ENCODE measurements around the gene PCSK5.

Gene PCSK5

DNA sequence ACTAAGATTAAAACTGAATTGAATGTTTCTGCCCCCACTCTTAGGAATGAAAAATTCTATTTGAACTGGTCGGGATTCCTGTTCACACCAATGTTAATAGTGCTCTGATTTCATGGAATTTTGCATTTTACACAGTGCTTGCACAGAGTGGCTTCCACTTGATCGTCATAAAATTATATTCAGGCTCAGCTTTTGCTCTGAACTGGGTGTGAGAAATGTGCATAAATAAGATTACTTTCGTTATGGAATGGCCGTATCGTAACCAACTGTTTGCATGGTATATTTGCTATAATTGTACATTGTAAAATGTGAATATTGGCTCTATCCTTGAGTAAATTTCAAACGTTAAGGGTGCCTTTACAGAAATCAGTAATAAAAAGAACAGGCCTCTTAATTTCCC lies 262.9 kb downstream of the PCSK5 start:
- no peaks in the 10 kb centered on the region; the same call in 1 of the 2 replicates for H3K27me3 ChIP-seq (replicated peaks; ENCODE audit: control insufficient read depth, insufficient read depth, low read length)
- TF ChIP-seq, protein P1, sequence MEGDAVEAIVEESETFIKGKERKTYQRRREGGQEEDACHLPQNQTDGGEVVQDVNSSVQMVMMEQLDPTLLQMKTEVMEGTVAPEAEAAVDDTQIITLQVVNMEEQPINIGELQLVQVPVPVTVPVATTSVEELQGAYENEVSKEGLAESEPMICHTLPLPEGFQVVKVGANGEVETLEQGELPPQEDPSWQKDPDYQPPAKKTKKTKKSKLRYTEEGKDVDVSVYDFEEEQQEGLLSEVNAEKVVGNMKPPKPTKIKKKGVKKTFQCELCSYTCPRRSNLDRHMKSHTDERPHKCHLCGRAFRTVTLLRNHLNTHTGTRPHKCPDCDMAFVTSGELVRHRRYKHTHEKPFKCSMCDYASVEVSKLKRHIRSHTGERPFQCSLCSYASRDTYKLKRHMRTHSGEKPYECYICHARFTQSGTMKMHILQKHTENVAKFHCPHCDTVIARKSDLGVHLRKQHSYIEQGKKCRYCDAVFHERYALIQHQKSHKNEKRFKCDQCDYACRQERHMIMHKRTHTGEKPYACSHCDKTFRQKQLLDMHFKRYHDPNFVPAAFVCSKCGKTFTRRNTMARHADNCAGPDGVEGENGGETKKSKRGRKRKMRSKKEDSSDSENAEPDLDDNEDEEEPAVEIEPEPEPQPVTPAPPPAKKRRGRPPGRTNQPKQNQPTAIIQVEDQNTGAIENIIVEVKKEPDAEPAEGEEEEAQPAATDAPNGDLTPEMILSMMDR (IDR thresholded peaks at IDR 0.05; ENCODE audit: insufficient read depth, low read length, poor library complexity, severe bottlenecking): no peak
- H3K4me3 ChIP-seq (replicated peaks; ENCODE audit: low read depth, low read length): no peak overlapping the region
- H3K36me3 ChIP-seq (ENCODE audit: control insufficient read depth, insufficient read depth, low read length): no peaks in the 10 kb centered on the region
- no peak for DNase-seq (ENCODE audit: extremely low read depth, insufficient read length)

DNA sequence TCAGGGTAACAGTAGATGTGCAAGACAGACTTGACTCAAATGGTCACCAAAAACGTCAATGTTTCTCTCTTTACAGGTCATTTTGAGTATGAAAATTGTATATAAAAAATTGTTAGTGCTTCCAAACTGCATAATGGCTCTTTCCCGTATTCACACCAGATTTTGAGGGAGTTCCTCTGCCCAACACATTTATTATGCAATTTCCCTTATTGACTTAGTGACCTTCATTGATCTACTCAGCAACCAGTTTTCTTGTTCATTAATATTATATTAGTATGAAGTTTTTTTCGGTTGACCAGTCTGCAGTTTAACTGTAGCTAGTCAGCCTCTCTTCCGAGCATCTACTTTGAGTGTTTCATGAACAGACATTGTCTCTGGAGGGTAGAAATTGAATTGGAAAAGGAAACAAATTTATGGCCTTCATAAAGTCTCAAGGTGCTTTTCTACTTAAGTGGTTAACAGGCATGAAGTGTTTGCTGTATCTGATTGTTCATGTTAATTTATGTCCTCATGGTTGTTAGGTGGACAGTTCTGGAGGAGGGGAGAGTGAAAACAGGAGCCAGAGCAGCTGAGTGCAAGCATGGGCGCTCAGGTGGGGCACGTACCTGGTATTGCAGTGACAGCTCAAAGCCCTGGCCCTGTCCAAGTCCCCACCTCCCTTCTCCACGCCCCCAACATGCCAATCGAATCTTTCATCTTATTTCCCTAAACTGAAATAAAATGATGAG lies 263.6 kb downstream of the PCSK5 start:
- no peak for DNase-seq (ENCODE audit: extremely low read depth, insufficient read length)
- Histone ChIP-seq H3K27me3 (replicated peaks; ENCODE audit: control insufficient read depth, insufficient read depth, low read length) (no peaks in the 10 kb centered on the region; the same call in 1 of the 2 replicates), H3K36me3 (ENCODE audit: control insufficient read depth, insufficient read depth, low read length) (no peaks in the 10 kb centered on the region), H3K4me3 (replicated peaks; ENCODE audit: low read depth, low read length) (no peak overlapping the region)
- TF ChIP-seq, protein P1 (IDR thresholded peaks at IDR 0.05; ENCODE audit: insufficient read depth, low read length, poor library complexity, severe bottlenecking): no peak

DNA sequence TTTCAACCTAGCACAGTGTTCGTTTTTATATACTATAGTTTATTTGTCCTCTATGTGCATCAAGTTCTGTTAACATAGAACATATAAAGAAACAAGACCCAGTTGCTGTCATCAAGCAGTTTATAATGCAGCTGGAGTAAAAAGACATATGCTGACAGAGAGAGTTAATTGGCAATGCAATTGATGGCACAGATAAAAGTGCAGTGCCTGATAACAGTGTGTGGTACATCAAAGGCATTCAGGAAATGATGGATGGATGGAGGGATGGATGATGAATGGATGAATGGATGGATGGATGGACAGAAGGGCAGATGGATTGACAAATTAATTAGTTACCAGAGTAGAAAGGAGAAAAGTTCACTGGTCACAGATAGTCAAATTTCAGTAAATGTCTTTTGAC lies 264.9 kb downstream of the PCSK5 start:
- Histone ChIP-seq H3K27me3 (replicated peaks; ENCODE audit: control insufficient read depth, insufficient read depth, low read length) (no peaks in the 10 kb centered on the region; the same call in 1 of the 2 replicates), H3K4me3 (replicated peaks; ENCODE audit: low read depth, low read length) (no peak overlapping the region), H3K36me3 (ENCODE audit: control insufficient read depth, insufficient read depth, low read length) (no peaks in the 10 kb centered on the region)
- no peak for DNase-seq (ENCODE audit: extremely low read depth, insufficient read length)
- TF ChIP-seq, protein P1 (IDR thresholded peaks at IDR 0.05; ENCODE audit: insufficient read depth, low read length, poor library complexity, severe bottlenecking): no peak

DNA sequence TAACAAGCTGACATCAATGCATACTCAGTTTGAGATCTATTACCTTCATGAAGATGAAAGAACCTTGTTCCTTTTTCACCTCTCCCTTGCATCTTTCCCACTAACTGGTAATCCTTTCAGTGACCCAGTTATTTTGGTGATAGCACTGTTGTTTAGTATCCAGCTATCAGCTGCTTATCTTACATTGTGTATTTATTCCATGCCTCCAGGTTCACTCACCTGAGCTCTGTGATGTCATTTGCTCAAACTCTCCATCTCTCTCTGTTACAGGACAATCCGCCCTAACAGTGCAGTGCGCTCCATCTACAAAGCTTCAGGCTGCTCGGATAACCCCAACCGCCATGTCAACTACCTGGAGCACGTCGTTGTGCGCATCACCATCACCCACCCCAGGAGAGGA lies 268.2 kb downstream of the PCSK5 start:
- TF ChIP-seq, protein P1 (IDR thresholded peaks at IDR 0.05; ENCODE audit: insufficient read depth, low read length, poor library complexity, severe bottlenecking): no peak
- Histone ChIP-seq H3K36me3 (ENCODE audit: control insufficient read depth, insufficient read depth, low read length) (no peaks in the 10 kb centered on the region), H3K4me3 (replicated peaks; ENCODE audit: low read depth, low read length) (no peak overlapping the region), H3K27me3 (replicated peaks; ENCODE audit: control insufficient read depth, insufficient read depth, low read length) (no peaks in the 10 kb centered on the region; the same call in 1 of the 2 replicates)
- no peak for DNase-seq (ENCODE audit: extremely low read depth, insufficient read length)

DNA sequence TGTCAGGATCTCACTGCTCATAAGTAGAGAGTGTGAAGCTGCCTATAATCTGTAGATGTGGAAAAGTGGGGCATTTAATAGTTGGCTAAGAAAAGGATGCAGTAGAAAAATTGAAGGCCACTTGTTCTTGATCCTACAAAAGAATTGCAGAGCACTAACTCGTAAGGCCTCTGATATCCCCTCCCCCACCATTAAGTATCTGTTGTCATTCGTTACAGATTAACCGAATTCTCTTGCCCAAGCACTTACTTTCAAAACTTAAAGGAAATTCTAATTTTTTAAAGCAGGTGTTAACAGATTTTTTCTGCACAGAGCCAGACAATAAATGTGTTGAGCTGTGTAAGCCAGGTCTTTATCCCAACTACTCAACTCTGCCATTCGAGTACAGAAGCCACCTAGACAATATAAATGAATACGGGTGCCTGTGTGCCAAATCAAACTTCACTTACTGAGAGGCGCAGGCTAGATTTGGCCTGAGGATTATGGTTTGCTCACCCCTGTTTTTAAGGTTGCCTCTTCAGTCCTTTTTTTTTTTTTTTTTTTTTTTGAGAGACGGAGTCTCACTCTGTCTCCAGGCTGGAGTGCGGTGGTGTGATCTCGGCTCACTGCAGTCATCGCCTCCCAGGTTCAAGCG lies 268.9 kb downstream of the PCSK5 start:
- H3K27me3 ChIP-seq (replicated peaks; ENCODE audit: control insufficient read depth, insufficient read depth, low read length): no peaks in the 10 kb centered on the region; the same call in 1 of the 2 replicates
- H3K36me3 ChIP-seq (ENCODE audit: control insufficient read depth, insufficient read depth, low read length): no peaks in the 10 kb centered on the region
- H3K4me3 ChIP-seq (replicated peaks; ENCODE audit: low read depth, low read length): no peak overlapping the region
- DNase-seq (ENCODE audit: extremely low read depth, insufficient read length): no peak
- TF ChIP-seq, protein P1 (IDR thresholded peaks at IDR 0.05; ENCODE audit: insufficient read depth, low read length, poor library complexity, severe bottlenecking): no peak

All from GM06990 (cell line).